H1 (cell line): ENCODE measurements around the gene LRRC8D. TPM values are rescaled to one million over a fixed set of nuclear protein-coding genes. Genes with fewer than 3 reads are reported as not detected.

Experiments used
- RAD21 ChIP-seq, 2 experiments: IDR thresholded peaks in 1 of 2; conservative IDR thresholded peaks in 1 of 2; 2 replicates each; pipeline ENCODE4 v1.6.1; 2011; ENCODE audit warnings: low read depth in 2 of 2, low read length in 2 of 2, improper control_type of control experiment in 1 of 2, inconsistent platforms in 1 of 2, mild to moderate bottlenecking in 1 of 2, moderate library complexity in 1 of 2
- SIX5 ChIP-seq: IDR thresholded peaks from 2 replicates; pipeline ENCODE4 v1.6.1; 2011; ENCODE audit warnings: mild to moderate bottlenecking, low read depth, low read length
- SUZ12 ChIP-seq: fragments of 200-600 bp; sonication (generic); IDR thresholded peaks from 2 replicates; pipeline ENCODE4 v1.6.1; 2012; ENCODE audit warnings: mild to moderate bottlenecking, inconsistent platforms, low read length, moderate library complexity, mixed read lengths
- ZNF274 ChIP-seq: IDR thresholded peaks from 2 replicates; pipeline ENCODE4 v1.7.0; 2012; ENCODE audit warnings: low read length, borderline replicate concordance; ENCODE audit errors: extremely low read depth
- polyA plus RNA-seq, 7 experiments: library from polyadenylated mRNA; depleted of rRNA in 3 of 7; stranded (reverse) in 5 of 7; unstranded in 2 of 7; fragments of >200 nt in 5 of 7; fragments of 200-250 nt in 2 of 7; gene quantifications; 1 replicate in 5 of 7; 2 replicates in 1 of 7; 4 replicates in 1 of 7; pipeline versions ENCODE4 v1.2.1 to v1.2.3, GENCODE V29; 2011 to 2013; ENCODE audit warnings: missing spikeins in 2 of 7, mixed read lengths in 2 of 7
- total RNA-seq: library from RNA; stranded (reverse); fragmentation: NEBNext Ultra II Directional; extraction: Animal tissue kit (Norgen Biotek cat#: 25700); gene quantifications from 2 replicates; pipeline ENCODE4 v1.2.1, GENCODE V29; 2021

LRRC8D gene
- total and polyA plus RNA-seq, 2 of the 8 experiments (the other 6 are each of a cell fraction or from before 2014, with no cell fraction given): 42.0 to 58.5 TPM

GRCh38 chr1:89901957-89902669 lies 81.3 kb downstream of the LRRC8D start (continued):
- TF ChIP-seq SUZ12 (no peak), RAD21 (IDR thresholded peaks at IDR 0.05 in 1 of 2, conservative IDR thresholded peaks at IDR 0.05 in 1 of 2; ENCODE audit: low read depth in 2 of 2, low read length in 2 of 2) (no peak), SIX5 (no peak), ZNF274 (no peak)
- TF ChIP-seq, all 59 proteins: peak for 0
